IPS-NIHi7 (cell line): ENCODE data around the gene RPLP1.
A peak's percentile ranks its signal among the peaks of the same experiment; 100 is the strongest.

Source experiments
- DNase-seq: peaks from one replicate; pipeline ENCODE4 v3.0.0; 2012; ENCODE audit warnings: mixed read lengths; ENCODE audit errors: extremely low spot score

RPLP1 gene

DNA sequence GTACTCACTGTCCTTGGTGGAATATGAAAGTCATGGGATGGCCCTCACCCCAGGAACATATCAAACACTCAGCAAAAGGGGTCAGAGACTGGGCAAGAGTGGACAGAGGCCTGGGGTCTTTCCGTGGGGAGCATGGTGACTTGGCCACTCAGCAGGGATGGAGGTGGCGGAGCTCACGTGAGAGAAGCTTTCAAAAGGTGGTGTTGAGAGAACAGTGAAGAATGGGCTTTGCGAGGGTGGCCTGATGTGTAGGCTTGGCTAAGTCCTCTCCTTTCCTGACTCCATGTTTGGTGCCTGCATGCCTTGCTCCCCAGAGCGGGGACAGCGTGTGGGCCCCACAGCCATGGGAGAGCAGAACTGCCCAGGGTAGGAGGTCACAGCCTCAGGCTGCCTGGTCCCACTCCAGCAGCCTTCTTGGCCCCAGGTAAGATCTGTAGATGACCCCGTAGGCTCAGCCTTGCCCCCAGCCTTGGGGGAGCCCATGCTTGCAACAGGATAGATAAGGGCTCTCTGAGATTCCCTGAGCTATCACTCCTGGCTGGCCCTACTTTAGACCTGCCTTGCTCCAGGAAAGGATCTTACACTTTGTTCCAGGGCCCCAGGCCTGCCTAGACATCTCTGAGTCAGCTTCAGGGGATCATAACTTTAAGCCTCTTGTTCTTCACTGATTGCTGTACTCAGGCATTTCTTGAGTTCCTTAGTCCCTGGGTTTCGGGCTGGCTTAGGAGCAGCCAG lies 17.0 kb downstream of the RPLP1 start:
- DNase-seq: no peak

- DNase-seq: no peak
These were observed 19.4 kb downstream of the RPLP1 start for GRCh38 chr15:69472046-69472445.

GRCh38 chr15:69472562-69472961 lies 19.9 kb downstream of the RPLP1 start:
- no peak for DNase-seq

DNA sequence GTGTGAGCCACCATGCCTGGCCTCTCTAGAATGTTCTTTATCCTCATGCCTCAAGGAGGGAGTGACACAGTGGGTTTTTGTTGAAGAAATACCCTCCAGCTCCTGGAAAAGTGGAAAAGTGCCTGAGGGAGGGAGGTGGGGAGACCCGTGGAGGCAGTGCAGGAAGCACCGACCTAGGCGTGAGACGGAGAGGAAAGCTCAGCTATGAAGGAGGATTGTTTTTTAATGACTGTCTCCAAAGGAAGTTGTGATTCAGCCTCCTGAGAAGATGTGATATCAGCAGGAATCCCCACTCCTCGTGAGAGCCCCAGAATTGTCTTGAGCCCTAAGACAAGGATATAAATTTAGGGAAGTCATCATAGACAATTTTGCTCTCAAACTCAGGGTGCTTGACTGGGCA lies 21.7 kb downstream of the RPLP1 start:
- no peak for DNase-seq

GRCh38 chr15:69474846-69475455 lies 22.3 kb downstream of the RPLP1 start:
- DNase-seq: no peak

GRCh38 chr15:69475769-69476358 lies 23.2 kb downstream of the RPLP1 start:
- peak; percentile 86 for DNase-seq

DNA sequence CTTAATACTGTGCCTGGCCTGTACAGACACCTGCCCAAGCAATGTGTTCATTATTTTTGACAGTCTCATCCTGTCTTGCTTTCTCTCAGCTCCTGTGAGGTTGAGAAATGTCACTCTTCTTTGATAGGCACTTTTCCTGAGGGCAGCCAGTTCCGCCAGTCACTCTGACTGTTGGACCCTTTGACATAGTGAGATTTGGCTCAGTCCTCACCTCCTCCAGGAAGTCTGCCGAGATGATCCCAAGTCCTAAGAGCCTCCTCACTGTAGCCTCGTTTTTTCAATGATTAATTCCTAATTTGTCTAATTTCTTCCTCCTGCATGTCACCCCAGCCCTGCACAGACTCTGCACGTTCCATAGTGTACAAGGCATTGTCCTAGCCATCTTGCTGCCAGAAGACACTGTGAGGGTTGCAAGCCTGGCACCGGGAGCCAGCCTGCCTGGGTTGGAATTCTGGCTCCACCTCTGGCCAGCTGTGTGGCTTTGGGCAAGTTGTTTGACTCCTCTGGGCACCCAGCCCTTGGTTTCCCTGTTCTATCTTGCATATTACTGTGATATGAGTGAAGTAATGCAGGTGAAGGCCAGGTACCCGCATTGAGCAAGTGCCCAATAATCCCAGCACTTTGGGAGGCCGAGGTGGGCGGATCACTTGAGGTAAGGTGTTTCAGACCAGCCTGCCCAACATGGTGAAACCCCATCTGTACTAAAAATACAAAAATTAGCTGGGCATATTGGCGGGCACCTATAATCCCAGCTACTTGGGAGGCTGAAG lies 24.3 kb downstream of the RPLP1 start:
- no peak for DNase-seq

GRCh38 chr15:69478259-69478781 lies 25.7 kb downstream of the RPLP1 start:
- peak; percentile 90 for DNase-seq

- no peak for DNase-seq
These were observed 26.5 kb downstream of the RPLP1 start for GRCh38 chr15:69479081-69479480.

DNA sequence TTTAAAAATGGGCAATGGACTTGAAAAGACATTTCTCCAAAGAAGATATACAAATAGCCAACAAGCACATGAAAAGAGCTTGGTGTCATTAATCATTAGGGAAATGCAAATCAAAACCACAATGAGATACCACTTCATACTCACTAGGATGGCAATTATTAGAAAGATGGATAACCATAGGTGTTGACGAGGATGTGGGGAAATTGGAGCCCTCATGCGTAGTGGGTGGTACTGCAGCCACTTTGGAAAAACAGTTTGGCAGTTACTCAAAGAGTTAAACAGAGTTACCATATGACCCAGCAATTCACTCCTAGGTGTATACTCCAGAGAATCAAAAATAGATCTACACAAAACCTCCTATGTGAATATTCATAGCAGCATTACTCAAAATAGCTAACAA lies 27.4 kb downstream of the RPLP1 start:
- DNase-seq: no peak

- DNase-seq: no peak
These were observed 28.3 kb downstream of the RPLP1 start for GRCh38 chr15:69480932-69481331.

- DNase-seq: no peak
These were observed 30.2 kb downstream of the RPLP1 start for GRCh38 chr15:69482686-69483256.

DNA sequence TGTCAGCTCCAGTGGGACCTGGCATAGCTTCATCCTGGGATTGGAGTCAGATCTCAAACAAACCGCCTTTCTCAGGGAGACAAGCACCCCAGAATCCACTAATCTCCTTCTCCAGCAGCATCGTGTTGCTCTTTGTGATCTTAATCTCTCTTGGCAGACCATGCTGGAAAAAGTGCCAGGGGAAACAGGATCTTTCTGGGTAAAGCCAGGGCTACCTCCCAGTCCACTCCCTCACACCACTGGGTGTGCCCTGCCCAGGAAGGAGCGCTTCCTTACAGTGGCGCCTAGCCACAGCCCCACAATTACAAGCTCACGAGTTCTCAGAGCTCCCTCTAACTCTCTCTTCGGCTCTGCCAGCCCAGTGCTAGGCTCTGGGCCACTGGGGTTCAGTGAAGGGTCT lies 32.2 kb downstream of the RPLP1 start:
- no peak for DNase-seq

DNA sequence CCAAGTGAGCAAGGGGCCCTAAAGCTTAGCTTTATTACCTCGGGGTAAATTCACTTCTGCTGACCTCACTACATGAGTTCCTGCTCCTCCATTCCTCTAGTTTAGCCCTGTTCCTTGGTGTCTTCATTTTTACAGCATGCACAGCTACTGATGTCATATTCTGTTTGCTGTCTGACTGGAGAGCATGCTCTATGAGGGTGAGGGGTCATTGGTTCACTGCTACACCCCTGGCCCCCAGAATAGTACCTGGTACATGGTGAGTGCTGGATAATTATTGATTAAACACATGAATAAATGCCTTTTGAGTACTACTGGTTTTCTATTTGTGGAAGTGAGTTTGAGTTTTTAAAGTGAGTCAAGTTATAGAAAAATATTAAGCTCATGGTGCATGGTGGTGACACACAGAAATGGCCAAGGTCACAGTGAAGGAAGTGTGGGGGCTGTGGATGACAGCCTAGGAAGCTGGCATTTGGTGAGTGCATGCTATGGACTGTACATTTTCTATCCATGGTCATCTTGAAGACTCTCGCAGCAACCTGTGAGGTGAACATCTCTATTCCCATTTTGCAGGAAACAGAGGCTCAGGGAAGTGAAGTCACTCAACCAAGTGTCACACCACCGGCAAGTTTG lies 34.0 kb downstream of the RPLP1 start:
- DNase-seq: no peak

DNA sequence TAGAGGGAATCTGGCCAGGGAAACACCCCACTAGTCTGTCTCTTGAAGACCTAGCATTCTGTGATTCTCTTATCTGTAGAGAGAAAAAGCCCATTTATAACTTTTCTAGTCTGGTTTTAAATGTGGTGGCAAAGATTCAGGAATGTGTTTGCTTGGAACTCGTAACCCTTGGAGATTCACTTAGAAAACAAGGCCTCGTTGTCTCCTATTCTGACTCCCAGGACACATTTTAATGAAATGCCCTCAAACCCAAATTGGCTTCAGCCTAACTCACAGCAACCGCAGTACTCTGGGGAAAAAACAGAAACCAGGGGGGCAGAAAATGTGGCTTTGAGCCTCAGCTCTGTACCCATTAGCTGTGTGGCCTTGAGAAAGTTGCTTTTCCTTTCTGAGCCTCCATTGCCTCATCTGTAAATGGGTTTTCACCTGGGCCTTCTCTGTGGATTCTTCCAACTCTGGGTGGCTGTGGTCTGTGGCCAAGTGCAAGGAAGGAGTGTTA lies 36.5 kb downstream of the RPLP1 start:
- no peak for DNase-seq

DNA sequence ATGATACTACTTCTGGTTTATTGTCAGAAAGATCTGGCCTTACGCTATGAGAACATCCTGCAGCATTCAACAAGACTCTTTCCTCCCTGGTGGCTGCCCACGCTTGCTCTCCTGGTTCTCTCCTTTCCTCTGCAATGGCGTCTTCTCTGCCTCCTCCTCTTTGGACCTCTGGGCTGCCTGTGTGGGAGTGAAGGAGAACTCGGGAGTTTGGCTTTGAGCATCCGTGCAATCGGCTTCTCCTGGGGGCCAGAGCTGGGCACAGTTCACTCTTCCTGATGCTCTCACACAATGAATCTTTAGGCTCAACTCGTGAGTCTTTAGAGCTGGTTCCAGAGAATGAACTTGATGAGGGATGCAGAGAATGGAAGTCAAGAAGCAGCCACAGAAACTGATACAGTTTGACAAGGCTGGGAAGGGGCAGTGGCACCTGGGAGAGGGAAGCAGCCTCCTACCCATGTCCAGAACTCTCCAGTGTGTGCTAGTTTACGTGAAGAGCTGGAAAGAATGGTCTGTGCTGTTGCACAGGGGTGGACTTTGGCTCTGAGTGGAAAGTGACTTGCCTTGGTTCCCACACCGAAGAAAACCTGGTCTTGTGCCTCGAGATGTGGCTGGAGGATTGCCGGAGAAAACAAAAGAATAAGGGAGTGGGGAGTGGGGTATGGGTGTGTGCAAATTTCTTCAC lies 37.9 kb downstream of the RPLP1 start:
- no peak for DNase-seq

DNA sequence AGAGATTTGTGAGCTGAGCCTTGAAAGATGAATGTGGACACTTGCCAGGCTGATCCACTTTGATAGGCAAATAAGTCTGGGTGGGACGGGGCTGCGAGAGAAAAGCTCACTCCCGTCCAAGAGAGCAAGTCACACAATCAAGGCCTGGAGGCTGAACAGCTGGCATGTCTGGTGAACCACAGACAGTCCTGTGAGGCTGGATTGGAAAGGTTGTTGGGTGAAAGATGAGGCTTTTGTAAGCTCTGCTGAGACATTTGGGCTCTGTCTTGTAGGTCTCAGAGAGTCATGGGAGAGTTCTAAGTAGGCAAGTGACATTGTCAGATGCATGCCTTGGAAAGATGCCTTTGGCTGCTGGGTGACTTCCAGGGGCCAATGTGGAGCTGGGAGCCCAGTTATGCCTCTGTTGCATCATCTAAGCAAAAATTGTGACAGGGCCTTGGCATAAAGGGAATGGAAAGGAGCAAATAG lies 38.5 kb downstream of the RPLP1 start:
- DNase-seq: no peak

DNA sequence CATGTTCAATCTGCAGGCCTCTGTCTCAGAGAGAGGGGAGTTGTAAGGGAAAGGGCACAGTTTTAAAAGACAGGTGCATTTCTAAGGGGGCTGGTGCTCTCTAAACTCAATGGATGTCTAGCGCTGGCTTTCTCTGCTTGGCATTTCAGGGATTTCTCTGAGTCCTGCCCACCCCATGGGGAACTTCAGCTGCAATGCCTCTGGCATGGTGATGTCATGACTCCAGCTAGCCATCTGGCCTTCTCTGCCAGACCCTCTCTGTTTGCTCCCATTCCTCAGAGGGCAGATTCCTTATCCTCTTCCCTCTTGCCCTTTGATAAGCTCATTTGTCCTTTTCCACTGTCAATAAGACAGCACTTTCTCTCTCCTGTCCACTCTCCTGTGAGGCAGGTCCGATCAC lies 40.8 kb downstream of the RPLP1 start:
- no peak for DNase-seq

DNA sequence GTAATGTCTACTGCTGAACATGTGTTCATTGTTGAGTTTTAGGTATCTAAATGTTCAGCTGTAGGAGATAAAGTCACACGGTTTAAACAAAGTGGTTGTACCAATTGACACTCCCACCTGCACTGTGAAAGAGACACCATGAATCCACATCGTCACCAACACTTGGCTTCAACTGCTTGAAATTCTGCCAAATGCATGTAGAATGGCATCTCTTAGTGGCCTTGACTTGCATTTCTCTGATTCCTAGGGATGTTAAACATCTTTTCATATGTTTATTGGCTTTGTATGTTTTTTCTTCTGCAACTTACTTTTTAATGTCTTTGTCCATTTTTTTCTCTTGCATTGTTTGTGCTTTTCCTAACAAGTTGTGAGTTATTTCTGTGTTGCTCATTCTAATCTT lies 43.4 kb downstream of the RPLP1 start:
- DNase-seq: no peak

DNA sequence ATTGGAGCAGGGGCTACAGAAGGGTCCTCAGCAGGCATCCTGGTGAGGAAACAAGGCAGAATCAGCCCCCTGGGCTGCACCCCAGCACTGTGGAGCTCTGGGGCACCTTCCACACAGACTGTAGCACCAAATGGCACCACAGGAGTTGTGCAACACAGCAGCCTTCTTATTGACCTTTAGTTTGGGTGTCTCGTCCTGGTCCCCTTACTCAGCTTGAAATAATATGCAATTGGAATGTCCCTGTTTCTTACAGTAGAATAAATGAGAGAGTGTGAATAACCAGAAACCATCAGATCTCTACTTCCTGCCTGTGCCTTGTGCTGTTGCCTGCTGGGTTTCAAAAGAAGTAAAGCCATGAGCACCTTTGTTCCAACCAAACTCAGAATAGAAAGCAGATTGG lies 44.5 kb downstream of the RPLP1 start:
- DNase-seq: no peak

GRCh38 chr15:69497667-69498066 lies 45.0 kb downstream of the RPLP1 start:
- DNase-seq: no peak
